Activated CD4-positive, CD25-positive, alpha-beta regulatory T cell treated with anti-CD3 and anti-CD28 coated beads, Interleukin-2, amount 50 U/mL, for 24 hours (primary cell): ENCODE data around the gene SLC39A2.

Source experiments
- ATAC-seq, 2 donors: fragments of 150-1000 bp; cut with Tn5 transposase; one replicate each; pipeline ENCODE4 v1.10.0; 2021; ENCODE audit warnings: mild to moderate bottlenecking in 1 of 2, moderate library complexity in 1 of 2

The SLC39A2 gene

GRCh38 chr14:21049271-21049673 lies 50.2 kb downstream of the SLC39A2 start:
- ATAC-seq: no peak

DNA sequence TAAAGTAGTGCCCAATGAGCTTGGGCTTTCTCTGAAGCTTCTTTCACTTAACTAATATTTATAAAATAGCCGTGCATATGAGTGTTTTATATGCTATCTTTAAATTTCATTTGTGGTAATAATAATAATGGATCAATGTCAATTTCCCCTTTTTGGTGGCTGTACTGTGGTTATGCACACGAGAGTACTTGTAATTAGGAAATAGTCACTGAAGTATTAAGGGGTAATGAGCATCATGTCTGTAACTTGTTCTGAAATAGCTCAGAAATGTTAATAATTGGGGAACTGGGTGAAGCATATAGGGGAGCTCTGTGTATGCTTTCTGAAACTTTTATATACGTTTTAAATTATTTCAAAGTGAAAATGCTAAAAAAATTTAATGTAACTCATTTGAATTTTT lies 51.5 kb downstream of the SLC39A2 start:
- no peak for ATAC-seq
